MCF 10A (cell line): ENCODE data around the gene RCAN2. TPM values are rescaled to one million over a fixed set of nuclear protein-coding genes. Genes with fewer than 3 reads are reported as not detected.

Experiments used
- BruUV-seq: library from RNA; stranded (reverse); fragments of 400-500 nt; replicated peaks from 2 replicates; lab custom pipeline; 2021; lab: Mats Ljungman, UMichigan
- CTCF ChIA-PET: fragments of 300-600 bp; sonication (Branson Sonifier 250); formaldehyde crosslinking; extraction: SDS; loops from one replicate; lab custom pipeline; 2021; ENCODE audit warnings: antibody characterized with exemption, inconsistent platforms; lab: Yijun Ruan, JAX
- POLR2A ChIA-PET: fragments of 300-600, 350-650 bp; sonication (Branson Sonifier 250); formaldehyde crosslinking; extraction: SDS; loops from one replicate; lab custom pipeline; 2020; ENCODE audit warnings: antibody characterized with exemption, inconsistent platforms; lab: Yijun Ruan, JAX
- DNase-seq: peaks from one replicate; pipeline ENCODE4 v3.0.0-alpha.2; 2018; ENCODE audit not compliant: unreplicated experiment
- H3K27ac Mint-ChIP-seq: one replicate; pipeline ENCODE4 v1.8.0; 2022; ENCODE audit warnings: mild to moderate bottlenecking, low read depth, mixed read lengths; ENCODE audit not compliant: unreplicated experiment
- H3K27me3 Mint-ChIP-seq: one replicate; pipeline ENCODE4 v1.8.0; 2022; ENCODE audit warnings: mixed read lengths; ENCODE audit not compliant: insufficient read depth, unreplicated experiment
- H3K36me3 Mint-ChIP-seq: one replicate; pipeline ENCODE4 v1.8.0; 2022; ENCODE audit warnings: mild to moderate bottlenecking, moderate library complexity, mixed read lengths; ENCODE audit not compliant: insufficient read depth, unreplicated experiment
- H3K4me1 Mint-ChIP-seq: one replicate; pipeline ENCODE4 v1.8.0; 2022; ENCODE audit warnings: mixed read lengths; ENCODE audit not compliant: insufficient read depth, unreplicated experiment
- H3K4me3 Mint-ChIP-seq: one replicate; pipeline ENCODE4 v1.8.0; 2022; ENCODE audit warnings: mild to moderate bottlenecking, moderate library complexity, mixed read lengths; ENCODE audit not compliant: unreplicated experiment
- H3K9me3 Mint-ChIP-seq: one replicate; pipeline ENCODE4 v1.8.0; 2022; ENCODE audit warnings: mixed read lengths; ENCODE audit not compliant: unreplicated experiment
- intact Hi-C: fragments of 100-400 bp; cut with micrococcal nuclease; formaldehyde crosslinking; loops from 2 replicates; pipeline ENCODE4 v1.14.1; 2022
- total RNA-seq: library from RNA; stranded (reverse); gene quantifications from 2 replicates; pipeline ENCODE4 v1.2.3, GENCODE V29; 2022
- TF ChIP-seq, protein P1 (sequence below): fragments of 200-600 bp; IDR thresholded peaks from one replicate; pipeline ENCODE4 v1.8.0; 2022; ENCODE audit warnings: antibody characterized with exemption, mild to moderate bottlenecking; ENCODE audit not compliant: unreplicated experiment

Gene RCAN2
- total RNA-seq, 1 experiment from 2014 or later: 0.09 TPM

DNA sequence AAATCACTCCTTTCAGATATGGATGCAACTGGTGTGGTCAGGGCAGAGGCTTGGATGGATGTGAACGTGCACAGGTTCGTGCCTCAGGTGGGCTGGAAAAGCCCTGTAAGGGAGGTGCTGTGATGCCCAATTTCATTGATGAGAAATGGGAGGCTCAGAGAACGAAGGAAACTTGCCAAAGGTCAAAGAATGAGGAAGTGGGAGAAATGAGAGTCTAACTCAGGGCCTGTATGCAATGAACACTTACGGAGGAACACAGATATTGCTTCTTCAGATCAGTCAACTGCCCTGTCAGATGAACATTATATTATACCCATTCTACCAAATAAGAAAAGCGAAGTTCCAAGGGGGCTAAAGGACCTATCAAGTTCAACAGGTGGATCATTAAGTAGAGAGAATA, 134.7 kb downstream of the RCAN2 start:
- no TSS peak for BruUV-seq
- no peaks in the 10 kb centered on the region for H3K4me1 Mint-ChIP-seq
- no peaks in the 10 kb centered on the region for H3K36me3 Mint-ChIP-seq
- TF ChIP-seq, protein P1, sequence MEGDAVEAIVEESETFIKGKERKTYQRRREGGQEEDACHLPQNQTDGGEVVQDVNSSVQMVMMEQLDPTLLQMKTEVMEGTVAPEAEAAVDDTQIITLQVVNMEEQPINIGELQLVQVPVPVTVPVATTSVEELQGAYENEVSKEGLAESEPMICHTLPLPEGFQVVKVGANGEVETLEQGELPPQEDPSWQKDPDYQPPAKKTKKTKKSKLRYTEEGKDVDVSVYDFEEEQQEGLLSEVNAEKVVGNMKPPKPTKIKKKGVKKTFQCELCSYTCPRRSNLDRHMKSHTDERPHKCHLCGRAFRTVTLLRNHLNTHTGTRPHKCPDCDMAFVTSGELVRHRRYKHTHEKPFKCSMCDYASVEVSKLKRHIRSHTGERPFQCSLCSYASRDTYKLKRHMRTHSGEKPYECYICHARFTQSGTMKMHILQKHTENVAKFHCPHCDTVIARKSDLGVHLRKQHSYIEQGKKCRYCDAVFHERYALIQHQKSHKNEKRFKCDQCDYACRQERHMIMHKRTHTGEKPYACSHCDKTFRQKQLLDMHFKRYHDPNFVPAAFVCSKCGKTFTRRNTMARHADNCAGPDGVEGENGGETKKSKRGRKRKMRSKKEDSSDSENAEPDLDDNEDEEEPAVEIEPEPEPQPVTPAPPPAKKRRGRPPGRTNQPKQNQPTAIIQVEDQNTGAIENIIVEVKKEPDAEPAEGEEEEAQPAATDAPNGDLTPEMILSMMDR: no peak
- ChIA-PET POLR2A (no interaction called here), CTCF (no interaction called here)
- H3K9me3 Mint-ChIP-seq: no peaks in the 10 kb centered on the region
- no peak for DNase-seq
- no peak overlapping the region for H3K4me3 Mint-ChIP-seq
- intact Hi-C loops: no loop called here
- no peak overlapping the region for H3K27ac Mint-ChIP-seq
- no peaks in the 10 kb centered on the region for H3K27me3 Mint-ChIP-seq

- ChIA-PET CTCF (no interaction called here), POLR2A (no interaction called here)
- Mint-ChIP-seq H3K27me3 (peaks cover 13% of the 10 kb centered on the region), H3K9me3 (no peaks in the 10 kb centered on the region), H3K27ac (no peak overlapping the region), H3K36me3 (no peaks in the 10 kb centered on the region), H3K4me3 (no peak overlapping the region), H3K4me1 (no peaks in the 10 kb centered on the region)
- intact Hi-C loops: no loop called here
- DNase-seq: no peak
- BruUV-seq: no TSS peak
- TF ChIP-seq, protein P1: no peak
Observed at GRCh38 chr6:46353528-46353927, 137.7 kb downstream of the RCAN2 start.

DNA sequence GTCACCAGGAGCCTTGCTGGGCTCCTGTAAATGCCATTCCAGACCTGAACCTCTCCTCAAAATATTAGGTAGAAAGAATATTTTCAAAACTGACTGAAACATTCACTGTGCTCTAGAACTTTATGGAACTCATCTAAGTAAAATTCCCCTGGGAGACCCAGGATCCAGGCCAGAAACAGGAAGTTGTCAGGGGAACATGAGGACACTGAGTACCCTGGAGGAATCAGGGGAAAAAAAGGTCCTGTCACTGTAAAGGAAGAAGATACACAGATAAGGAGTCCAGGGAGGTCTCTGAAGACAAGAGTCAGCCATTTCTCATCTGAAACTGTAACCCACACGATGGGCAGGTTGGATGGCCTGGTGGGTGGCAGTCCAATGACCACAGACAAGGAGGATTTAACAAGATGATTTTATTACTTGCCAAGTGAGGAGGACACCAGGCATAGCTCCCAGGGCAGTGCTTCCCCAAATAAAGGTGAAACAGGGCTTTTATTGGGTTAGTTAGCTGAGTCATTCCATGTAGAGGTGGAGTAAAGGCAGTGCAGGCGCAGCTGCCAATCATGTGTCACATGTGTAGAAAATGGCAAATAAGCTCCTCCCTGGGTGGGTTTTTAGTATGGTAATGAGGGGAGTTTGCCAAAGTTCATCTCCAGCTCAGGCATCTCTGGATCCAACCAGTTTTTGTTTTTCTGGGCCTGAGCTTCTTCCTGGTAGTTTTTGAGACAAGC, 138.5 kb downstream of the RCAN2 start:
- no peak overlapping the region for H3K4me3 Mint-ChIP-seq
- peaks cover 20% of the 10 kb centered on the region for H3K27me3 Mint-ChIP-seq
- TF ChIP-seq, protein P1: no peak
- no peaks in the 10 kb centered on the region for H3K9me3 Mint-ChIP-seq
- no peaks in the 10 kb centered on the region for H3K4me1 Mint-ChIP-seq
- peak; percentile 2 for DNase-seq
- intact Hi-C loops: no loop called here
- POLR2A ChIA-PET: no interaction called here
- no peaks in the 10 kb centered on the region for H3K36me3 Mint-ChIP-seq
- no TSS peak for BruUV-seq
- CTCF ChIA-PET: no interaction called here
- no peak overlapping the region for H3K27ac Mint-ChIP-seq

GRCh38 chr6:46350714-46351113, 140.5 kb downstream of the RCAN2 start:
- Mint-ChIP-seq H3K27me3 (peaks cover 20% of the 10 kb centered on the region), H3K36me3 (no peaks in the 10 kb centered on the region), H3K9me3 (no peaks in the 10 kb centered on the region), H3K4me1 (no peaks in the 10 kb centered on the region), H3K27ac (no peak overlapping the region), H3K4me3 (no peak overlapping the region)
- CTCF ChIA-PET: no interaction called here
- DNase-seq: no peak
- intact Hi-C loops: no loop called here
- POLR2A ChIA-PET: no interaction called here
- TF ChIP-seq, protein P1: no peak
- BruUV-seq: no TSS peak
